ENCODE results near the gene FGD2. TPM values are rescaled to one million over a fixed set of nuclear protein-coding genes. Genes with fewer than 3 reads are reported as not detected.

The FGD2 gene
- total and polyA plus RNA-seq, 2 of the 8 experiments (the other 6 are each of a cell fraction or from before 2014, with no cell fraction given) = 0.12 to 0.32 TPM

GRCh38 chr6:36955671-36956445 lies 49.6 kb upstream of the FGD2 start:
- no peak overlapping the region for H2AFZ ChIP-seq (ENCODE audit: low read length)
- DNase-seq (ENCODE audit: low read depth in 1 of 2, low spot score in 2 of 2) (no peak), FAIRE-seq (no peak)
- H2BK120ac ChIP-seq (replicated peaks; ENCODE audit: low read depth, low read length) = no peak overlapping the region
- H3K27me3 ChIP-seq (replicated peaks in 1 of 4; ENCODE audit: control insufficient read depth in 3 of 4, extremely low read depth in 1 of 4, insufficient read depth in 3 of 4, low read length in 3 of 4) = no peaks in the 10 kb centered on the region
- WGBS, 2 experiments (ENCODE audit: extremely low coverage in 1 of 2, insufficient coverage in 1 of 2, insufficient read length in 1 of 2, insufficient replicate concordance in 2 of 2, low coverage in 1 of 2, low lambda C conversion rate in 2 of 2, missing lambda C conversion rate in 1 of 2) = 83% methylated on average over 9 of the region's 9 CpGs; no CpG with 5 or more reads in 1 of the 2 experiments
- no peak overlapping the region for H3K4ac ChIP-seq (replicated peaks; ENCODE audit: insufficient read length, low read depth, low read length)
- no peak overlapping the region for H2BK12ac ChIP-seq (ENCODE audit: low read depth, low read length)
- H3K9me3 ChIP-seq (ENCODE audit: insufficient read depth in 2 of 2, low read depth in 1 of 2, low read length in 1 of 2) = no peaks in the 10 kb centered on the region
- H2AK5ac ChIP-seq (ENCODE audit: low read depth, low read length) = no peak overlapping the region
- no peaks in the 10 kb centered on the region for H3K36me3 ChIP-seq (ENCODE audit: control insufficient read depth in 2 of 4, insufficient read depth in 4 of 4, low read length in 3 of 4)
- H3K79me1 ChIP-seq (ENCODE audit: low read depth, low read length) = no peaks in the 10 kb centered on the region
- no peak overlapping the region for H3K23ac ChIP-seq (ENCODE audit: insufficient read length)
- H2BK15ac ChIP-seq (ENCODE audit: low read length) = no peak overlapping the region
- H3K4me2 ChIP-seq (ENCODE audit: insufficient read depth in 1 of 2, low read depth in 2 of 2, low read length in 2 of 2) = no peak overlapping the region
- H3K4me3 ChIP-seq (ENCODE audit: extremely low read depth in 1 of 4, insufficient read depth in 2 of 4, low read depth in 3 of 4, low read length in 4 of 4) = no peak overlapping the region
- no peak overlapping the region for H3K18ac ChIP-seq (ENCODE audit: extremely low read depth, low read length)
- no peak overlapping the region for H2BK20ac ChIP-seq (ENCODE audit: low read length)
- H4K20me1 ChIP-seq (replicated peaks in 1 of 2; ENCODE audit: control insufficient read depth in 1 of 2, insufficient read depth in 2 of 2, low read length in 2 of 2) = no peaks in the 10 kb centered on the region
- H4K91ac ChIP-seq (replicated peaks; ENCODE audit: insufficient read length, low read length) = no peak overlapping the region
- H2BK5ac ChIP-seq (ENCODE audit: low read depth, low read length) = no peak overlapping the region
- no peak overlapping the region for H3K14ac ChIP-seq (ENCODE audit: insufficient read length)
- no peaks in the 10 kb centered on the region for H3K79me2 ChIP-seq (ENCODE audit: control insufficient read depth in 1 of 2, insufficient read depth in 2 of 2, low read length in 2 of 2)
- H3K56ac ChIP-seq (replicated peaks; ENCODE audit: insufficient read length, low read depth, low read length) = no peak overlapping the region
- no peak overlapping the region for H3K9ac ChIP-seq (replicated peaks in 1 of 4; ENCODE audit: extremely low read depth in 1 of 4, low read depth in 3 of 4, low read length in 3 of 4)
- no peak overlapping the region for H4K5ac ChIP-seq (ENCODE audit: insufficient read length, low read depth, low read length)
- CTCF ChIA-PET (ENCODE audit: partially characterized antibody) = interaction anchor here (0.9 to 5.4 kb wide), 12 partner anchors 20 to 358 kb away, joined by 3 to 41 read pairs (median 5); no protein-coding TSS in a partner anchor
- no peaks in the 10 kb centered on the region for H3K23me2 ChIP-seq (ENCODE audit: low read depth, low read length)
- no peak overlapping the region; the same call in 1 of the 2 replicates for H4K8ac ChIP-seq (ENCODE audit: extremely low read depth, insufficient read depth, low read length)
- H3K27ac ChIP-seq (ENCODE audit: low read depth, low read length) = no peak overlapping the region
- POLR2A ChIA-PET (ENCODE audit: partially characterized antibody) = interaction anchor here (1.2 to 1.7 kb wide), 3 partner anchors 9 to 13 kb away, joined by 3 to 5 read pairs (median 5); no protein-coding TSS in a partner anchor
- no peaks in the 10 kb centered on the region; a peak in 1 of 7 replicates for H3K4me1 ChIP-seq (replicated peaks in 1 of 4; ENCODE audit: control insufficient read depth in 3 of 4, insufficient read depth in 4 of 4, low read length in 3 of 4)
- TF ChIP-seq TEAD4 (IDR thresholded peaks at IDR 0.05; ENCODE audit: low read depth, low read length) = no peak
- TF ChIP-seq BCL11A (IDR thresholded peaks at IDR 0.05; ENCODE audit: low read depth in 2 of 2, low read length in 2 of 2) = no peak
- TF ChIP-seq CREB1 (IDR thresholded peaks at IDR 0.05) = no peak
- TF ChIP-seq MAX (IDR thresholded peaks at IDR 0.05) = no peak
- TF ChIP-seq JUN (IDR thresholded peaks at IDR 0.05; ENCODE audit: low read depth, low read length) = no peak
- TF ChIP-seq ATF2 (IDR thresholded peaks at IDR 0.05; ENCODE audit: low read length) = no peak
- TF ChIP-seq SP1 (IDR thresholded peaks at IDR 0.05; ENCODE audit: low read depth, low read length) = no peak
- TF ChIP-seq RBBP5 (IDR thresholded peaks at IDR 0.05; ENCODE audit: borderline replicate concordance, low read depth, low read length) = no peak
- no peak for TF ChIP-seq SAP30 (IDR thresholded peaks at IDR 0.05; ENCODE audit: insufficient read depth, insufficient replicate concordance, low read length)
- no peak for TF ChIP-seq SUZ12 (IDR thresholded peaks at IDR 0.05; ENCODE audit: low read length)
- no peak for TF ChIP-seq KDM5A (IDR thresholded peaks at IDR 0.05; ENCODE audit: low read length)

Measured in H1 (cell line).